Lung (tissue), 12 donors: Measurements from ENCODE around the gene WRAP73. TPM values are rescaled to one million over a fixed set of nuclear protein-coding genes. Genes with fewer than 3 reads are reported as not detected.

Experiments used
- ATAC-seq: fragments of 200-7000 bp; cut with Tn5 transposase; one replicate; pipeline ENCODE4 v1.9.1; 2020; ENCODE audit warnings: moderate number of reproducible peaks; ENCODE audit not compliant: insufficient read depth, low FRiP score
- DNase-seq, 3 donors: peaks; one replicate each; pipeline ENCODE4 v3.0.0-alpha.2; 2013 to 2017
- H3K27ac ChIP-seq, 2 donors: one replicate each; pipeline ENCODE4 v1.5.1; 2013; ENCODE audit warnings: mild to moderate bottlenecking in 2 of 2, moderate library complexity in 2 of 2, control low read depth in 1 of 2, inconsistent platforms in 1 of 2, low read depth in 1 of 2, low read length in 1 of 2
- H3K27me3 ChIP-seq, 3 donors: one replicate each; pipeline ENCODE4 v1.5.1; 2013; ENCODE audit warnings: low read length in 2 of 3; ENCODE audit not compliant: control insufficient read depth in 3 of 3, insufficient read depth in 3 of 3
- H3K36me3 ChIP-seq, 4 donors: one replicate each; pipeline ENCODE4 v1.5.1; 2013; ENCODE audit warnings: low read length in 4 of 4, mild to moderate bottlenecking in 1 of 4, moderate library complexity in 1 of 4; ENCODE audit not compliant: control insufficient read depth in 4 of 4, insufficient read depth in 4 of 4
- H3K4me1 ChIP-seq, 5 donors: one replicate each; pipeline ENCODE4 v1.5.1; 2013; ENCODE audit warnings: low read length in 5 of 5, mild to moderate bottlenecking in 2 of 5, moderate library complexity in 1 of 5; ENCODE audit not compliant: control insufficient read depth in 5 of 5, insufficient read depth in 5 of 5
- H3K4me3 ChIP-seq: one replicate; pipeline ENCODE4 v1.5.1; 2013; ENCODE audit warnings: mild to moderate bottlenecking, control low read depth, moderate library complexity
- H3K9ac ChIP-seq, 2 donors: one replicate each; pipeline ENCODE4 v1.5.1; 2013; ENCODE audit warnings: low read length in 2 of 2, control low read depth in 1 of 2; ENCODE audit not compliant: insufficient read depth in 1 of 2
- H3K9me3 ChIP-seq, 4 donors: one replicate each; pipeline ENCODE4 v1.5.1; 2013; ENCODE audit warnings: low read length in 3 of 4, mild to moderate bottlenecking in 1 of 4, moderate library complexity in 1 of 4; ENCODE audit not compliant: control insufficient read depth in 4 of 4, insufficient read depth in 3 of 4
- CTCF ChIP-seq: IDR thresholded peaks from 2 replicates; pipeline ENCODE4 v1.5.1; 2012; ENCODE audit warnings: mild to moderate bottlenecking; ENCODE audit errors: control extremely low read depth, extremely low read depth
- WGBS, 2 donors: extraction: QIAGEN DNeasy Blood & Tissue Kit; methylation state at CpG; one replicate each; pipeline ENCODE4 v1.1.7; 2013; 5-methylcytosine and 5-hydroxymethylcytosine counted together
- polyA plus RNA-seq, 2 donors: library from polyadenylated mRNA; stranded (reverse); fragments of 200-250 nt; gene quantifications; one replicate each; pipeline ENCODE4 v1.2.1, GENCODE V29; 2013
- total RNA-seq, 2 donors: library from RNA; depleted of rRNA in 1 of 2; stranded (reverse); fragments of >200 nt in 1 of 2; gene quantifications; one replicate each; pipeline ENCODE4 v1.2.1, GENCODE V29; 2014 to 2021
- donor health status: control.
- donor health status: control.
- donor health status: Bipolar disorder and iron deficiency.
- donor health status: healthy.
- donor health status: DM: yes; HTN: yes; CAD: no.

WRAP73 gene
- total and polyA plus RNA-seq, 4 donors = 17.3 to 25.3 (median 22.8) TPM

DNA sequence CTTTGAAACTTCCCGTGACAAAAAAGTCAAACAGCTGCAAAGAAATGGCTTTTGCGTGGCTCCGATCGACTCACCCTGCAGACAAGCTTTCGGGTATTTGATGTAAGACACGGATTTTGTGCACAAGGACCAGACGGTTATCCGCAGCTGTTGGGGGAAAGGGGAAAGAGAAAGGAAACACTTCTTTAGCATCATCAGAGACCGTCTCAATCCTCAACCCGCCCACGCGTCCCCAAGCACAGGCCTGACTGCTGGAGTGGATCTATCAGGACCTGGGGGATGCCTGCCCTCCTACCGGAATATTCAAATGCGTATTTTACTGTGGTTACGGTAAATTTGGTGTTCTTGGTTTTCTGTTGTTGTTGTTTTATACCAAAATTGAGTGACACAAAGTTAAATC lies 11.2 kb downstream of the WRAP73 start:
- no peak overlapping the region for H3K4me3 ChIP-seq
- WGBS, 2 donors = 96 to 97% methylated on average over 15 of the region's 15 CpGs
- H3K36me3 ChIP-seq = peaks cover 0 to 57% (median 15%) of the 10 kb centered on the region in 4 donors
- no peaks in the 10 kb centered on the region for H3K27me3 ChIP-seq
- DNase-seq = no peak
- no peak for ATAC-seq
- no peak overlapping the region for H3K9ac ChIP-seq
- no peaks in the 10 kb centered on the region for H3K4me1 ChIP-seq
- TF ChIP-seq CTCF = no peak
- H3K27ac ChIP-seq = no peak overlapping the region
- H3K9me3 ChIP-seq = no peaks in the 10 kb centered on the region

DNA sequence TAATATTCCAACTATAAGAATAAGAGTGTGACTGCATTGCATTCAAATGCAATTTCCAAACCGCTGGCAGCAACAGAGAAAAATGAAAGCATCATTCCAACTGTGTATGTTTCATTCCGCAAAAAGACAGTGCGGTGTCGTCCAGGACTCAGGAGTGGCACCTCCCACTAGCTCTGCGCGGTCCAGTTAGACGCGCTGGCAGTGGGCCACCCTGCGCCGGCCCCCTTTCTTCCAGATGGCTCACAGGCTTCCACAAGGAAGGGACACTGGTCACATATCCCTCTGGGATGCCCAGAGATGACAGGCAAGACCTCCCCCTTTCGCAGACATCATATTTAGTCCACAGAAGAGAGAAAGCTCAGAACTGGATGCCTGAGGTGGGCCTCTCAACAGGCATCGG lies 11.9 kb downstream of the WRAP73 start:
- H3K4me1 ChIP-seq = no peaks in the 10 kb centered on the region
- ATAC-seq (no peak), DNase-seq (no peak)
- no peak overlapping the region for H3K4me3 ChIP-seq
- H3K36me3 ChIP-seq = peaks cover 0 to 60% (median 14%) of the 10 kb centered on the region in 4 donors
- no peaks in the 10 kb centered on the region for H3K27me3 ChIP-seq
- no peak overlapping the region for H3K27ac ChIP-seq
- H3K9ac ChIP-seq = no peak overlapping the region
- WGBS, 2 donors = 92 to 96% methylated on average over 12 of the region's 12 CpGs
- TF ChIP-seq CTCF = no peak
- no peaks in the 10 kb centered on the region for H3K9me3 ChIP-seq

DNA sequence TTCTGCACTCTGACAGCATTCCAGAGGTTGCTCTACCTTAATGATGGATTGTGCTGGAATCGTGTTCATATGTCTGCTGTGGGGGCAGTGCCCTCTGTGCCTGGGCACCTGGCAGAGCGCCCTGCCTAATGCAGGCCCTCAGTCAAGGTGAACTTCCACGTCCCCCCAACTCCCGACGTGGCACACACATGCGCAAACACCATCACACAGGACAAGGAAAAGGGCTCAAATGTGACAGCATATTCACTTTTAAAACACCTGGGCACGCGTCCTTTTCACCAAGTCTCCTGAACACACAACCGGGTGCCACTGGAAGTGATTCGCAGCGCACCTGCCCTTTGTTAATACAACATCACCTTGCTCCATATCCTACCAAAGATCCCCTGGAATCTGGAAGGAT lies 13.4 kb downstream of the WRAP73 start:
- Histone ChIP-seq H3K9ac (no peak overlapping the region), H3K27ac (no peak overlapping the region), H3K9me3 (no peaks in the 10 kb centered on the region), H3K27me3 (no peaks in the 10 kb centered on the region), H3K36me3 (peaks cover 0 to 68% (median 19%) of the 10 kb centered on the region in 4 donors), H3K4me1 (no peaks in the 10 kb centered on the region), H3K4me3 (no peak overlapping the region)
- ATAC-seq (no peak), DNase-seq (no peak)
- TF ChIP-seq CTCF = no peak
- WGBS, 2 donors = 95% methylated on average over 11 of the region's 11 CpGs

DNA sequence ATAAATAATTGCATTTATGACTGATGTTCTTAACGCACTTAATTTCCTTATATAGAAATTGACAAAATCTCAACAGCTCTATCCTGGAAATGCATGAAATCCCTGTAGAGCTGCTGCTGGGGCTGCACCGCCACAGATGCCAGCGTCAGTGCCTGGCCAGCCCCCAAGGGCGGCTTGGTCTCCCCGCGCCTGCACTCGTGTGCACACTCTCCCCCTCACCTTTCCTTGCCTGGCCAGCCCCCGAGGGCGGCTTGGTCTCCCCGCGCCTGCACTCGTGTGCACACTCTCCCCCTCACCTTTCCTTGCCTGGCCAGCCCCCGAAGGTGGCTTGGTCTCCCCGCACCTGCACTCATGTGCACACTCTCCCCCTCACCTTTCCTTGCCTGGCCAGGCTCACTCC lies 13.8 kb downstream of the WRAP73 start:
- Histone ChIP-seq H3K27me3 (no peaks in the 10 kb centered on the region), H3K27ac (no peak overlapping the region), H3K36me3 (peaks cover 0 to 70% (median 19%) of the 10 kb centered on the region in 4 donors), H3K4me3 (no peak overlapping the region), H3K4me1 (no peaks in the 10 kb centered on the region), H3K9me3 (no peaks in the 10 kb centered on the region), H3K9ac (no peak overlapping the region)
- DNase-seq = no peak
- no peak for ATAC-seq
- 94 to 100% methylated on average over 14 of the region's 14 CpGs for WGBS, 2 donors
- TF ChIP-seq CTCF = no peak
